ENCODE measurements around the gene NSG1. TPM values are rescaled to one million over a fixed set of nuclear protein-coding genes. Genes with fewer than 3 reads are reported as not detected.
A peak's percentile ranks its signal among the peaks of the same experiment; 100 is the strongest.

The NSG1 gene
- total and polyA plus RNA-seq, 2 of the 13 experiments (the other 11 are each of a cell fraction or from before 2014, with no cell fraction given): not detected

DNA sequence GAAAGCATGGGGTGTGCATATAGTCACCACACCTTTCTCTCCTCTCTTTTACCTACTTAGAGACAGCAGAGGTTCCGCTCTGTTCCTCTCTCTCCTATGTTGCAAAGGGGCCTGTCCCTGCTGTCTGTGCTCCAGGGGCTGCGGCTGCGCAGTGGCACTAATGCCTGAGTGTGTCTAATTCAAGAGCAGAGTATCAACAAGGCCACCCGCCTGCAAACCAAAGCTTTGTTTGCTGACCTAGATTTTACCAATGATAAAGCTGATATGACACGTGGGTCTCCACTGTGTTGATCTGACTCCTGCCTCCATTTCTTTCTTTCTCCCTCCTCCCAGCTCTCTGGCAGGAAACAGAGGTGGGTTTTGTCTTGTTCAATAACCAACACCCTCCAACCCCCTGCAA lies 74.9 kb downstream of the NSG1 start (continued):
- TF ChIP-seq NR2F2 (IDR thresholded peaks at IDR 0.05; ENCODE audit: borderline replicate concordance, low read depth) (no peak), KLF6 (CRISPR knock-in tag; IDR thresholded peaks at IDR 0.05) (no peak), STAG1 (CRISPR knock-in tag; IDR thresholded peaks at IDR 0.05) (no peak), NBN (conservative IDR thresholded peaks at IDR 0.05) (no peak), ZFP36L1 (CRISPR knock-in tag; IDR thresholded peaks at IDR 0.05) (no peak), JUNB (CRISPR knock-in tag; IDR thresholded peaks at IDR 0.05; ENCODE audit: borderline replicate concordance) (no peak), ZBTB1 (CRISPR knock-in tag; IDR thresholded peaks at IDR 0.05; ENCODE audit: borderline replicate concordance) (no peak), ZNF713 (CRISPR knock-in tag; IDR thresholded peaks at IDR 0.05) (no peak), ZNF20 (CRISPR knock-in tag; IDR thresholded peaks at IDR 0.05) (no peak), SUZ12 (IDR thresholded peaks at IDR 0.05; ENCODE audit: low read depth, low read length) (no peak), U2AF2 (IDR thresholded peaks at IDR 0.05; ENCODE audit: low read depth, low read length) (no peak), TCF12 (IDR thresholded peaks at IDR 0.05) (no peak), TCF12 (CRISPR knock-in tag; IDR thresholded peaks at IDR 0.05) (no peak), ZNF546 (CRISPR knock-in tag; conservative IDR thresholded peaks at IDR 0.05) (no peak), FOXJ3 (CRISPR knock-in tag; IDR thresholded peaks at IDR 0.05; ENCODE audit: borderline replicate concordance) (no peak), CREM (IDR thresholded peaks at IDR 0.05) (peak; percentile 25; the same call in 1 of the 2 replicates), CREM (CRISPR knock-in tag; IDR thresholded peaks at IDR 0.05) (no peak), KLF9 (CRISPR knock-in tag; IDR thresholded peaks at IDR 0.05; ENCODE audit: low read depth) (no peak), HMG20A (CRISPR knock-in tag; IDR thresholded peaks at IDR 0.05; ENCODE audit: borderline replicate concordance) (peak; percentile 88; the same call in 1 of the 2 replicates), GLI4 (CRISPR knock-in tag; IDR thresholded peaks at IDR 0.05; ENCODE audit: borderline replicate concordance) (no peak)
- TF ChIP-seq, protein P1, sequence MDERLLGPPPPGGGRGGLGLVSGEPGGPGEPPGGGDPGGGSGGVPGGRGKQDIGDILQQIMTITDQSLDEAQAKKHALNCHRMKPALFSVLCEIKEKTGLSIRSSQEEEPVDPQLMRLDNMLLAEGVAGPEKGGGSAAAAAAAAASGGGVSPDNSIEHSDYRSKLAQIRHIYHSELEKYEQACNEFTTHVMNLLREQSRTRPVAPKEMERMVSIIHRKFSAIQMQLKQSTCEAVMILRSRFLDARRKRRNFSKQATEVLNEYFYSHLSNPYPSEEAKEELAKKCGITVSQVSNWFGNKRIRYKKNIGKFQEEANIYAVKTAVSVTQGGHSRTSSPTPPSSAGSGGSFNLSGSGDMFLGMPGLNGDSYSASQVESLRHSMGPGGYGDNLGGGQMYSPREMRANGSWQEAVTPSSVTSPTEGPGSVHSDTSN (CRISPR knock-in tag; IDR thresholded peaks at IDR 0.05): no peak
- TF ChIP-seq, protein P2, sequence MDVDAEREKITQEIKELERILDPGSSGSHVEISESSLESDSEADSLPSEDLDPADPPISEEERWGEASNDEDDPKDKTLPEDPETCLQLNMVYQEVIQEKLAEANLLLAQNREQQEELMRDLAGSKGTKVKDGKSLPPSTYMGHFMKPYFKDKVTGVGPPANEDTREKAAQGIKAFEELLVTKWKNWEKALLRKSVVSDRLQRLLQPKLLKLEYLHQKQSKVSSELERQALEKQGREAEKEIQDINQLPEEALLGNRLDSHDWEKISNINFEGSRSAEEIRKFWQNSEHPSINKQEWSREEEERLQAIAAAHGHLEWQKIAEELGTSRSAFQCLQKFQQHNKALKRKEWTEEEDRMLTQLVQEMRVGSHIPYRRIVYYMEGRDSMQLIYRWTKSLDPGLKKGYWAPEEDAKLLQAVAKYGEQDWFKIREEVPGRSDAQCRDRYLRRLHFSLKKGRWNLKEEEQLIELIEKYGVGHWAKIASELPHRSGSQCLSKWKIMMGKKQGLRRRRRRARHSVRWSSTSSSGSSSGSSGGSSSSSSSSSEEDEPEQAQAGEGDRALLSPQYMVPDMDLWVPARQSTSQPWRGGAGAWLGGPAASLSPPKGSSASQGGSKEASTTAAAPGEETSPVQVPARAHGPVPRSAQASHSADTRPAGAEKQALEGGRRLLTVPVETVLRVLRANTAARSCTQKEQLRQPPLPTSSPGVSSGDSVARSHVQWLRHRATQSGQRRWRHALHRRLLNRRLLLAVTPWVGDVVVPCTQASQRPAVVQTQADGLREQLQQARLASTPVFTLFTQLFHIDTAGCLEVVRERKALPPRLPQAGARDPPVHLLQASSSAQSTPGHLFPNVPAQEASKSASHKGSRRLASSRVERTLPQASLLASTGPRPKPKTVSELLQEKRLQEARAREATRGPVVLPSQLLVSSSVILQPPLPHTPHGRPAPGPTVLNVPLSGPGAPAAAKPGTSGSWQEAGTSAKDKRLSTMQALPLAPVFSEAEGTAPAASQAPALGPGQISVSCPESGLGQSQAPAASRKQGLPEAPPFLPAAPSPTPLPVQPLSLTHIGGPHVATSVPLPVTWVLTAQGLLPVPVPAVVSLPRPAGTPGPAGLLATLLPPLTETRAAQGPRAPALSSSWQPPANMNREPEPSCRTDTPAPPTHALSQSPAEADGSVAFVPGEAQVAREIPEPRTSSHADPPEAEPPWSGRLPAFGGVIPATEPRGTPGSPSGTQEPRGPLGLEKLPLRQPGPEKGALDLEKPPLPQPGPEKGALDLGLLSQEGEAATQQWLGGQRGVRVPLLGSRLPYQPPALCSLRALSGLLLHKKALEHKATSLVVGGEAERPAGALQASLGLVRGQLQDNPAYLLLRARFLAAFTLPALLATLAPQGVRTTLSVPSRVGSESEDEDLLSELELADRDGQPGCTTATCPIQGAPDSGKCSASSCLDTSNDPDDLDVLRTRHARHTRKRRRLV (CRISPR knock-in tag; IDR thresholded peaks at IDR 0.05): no peak
- TF ChIP-seq, protein P3, sequence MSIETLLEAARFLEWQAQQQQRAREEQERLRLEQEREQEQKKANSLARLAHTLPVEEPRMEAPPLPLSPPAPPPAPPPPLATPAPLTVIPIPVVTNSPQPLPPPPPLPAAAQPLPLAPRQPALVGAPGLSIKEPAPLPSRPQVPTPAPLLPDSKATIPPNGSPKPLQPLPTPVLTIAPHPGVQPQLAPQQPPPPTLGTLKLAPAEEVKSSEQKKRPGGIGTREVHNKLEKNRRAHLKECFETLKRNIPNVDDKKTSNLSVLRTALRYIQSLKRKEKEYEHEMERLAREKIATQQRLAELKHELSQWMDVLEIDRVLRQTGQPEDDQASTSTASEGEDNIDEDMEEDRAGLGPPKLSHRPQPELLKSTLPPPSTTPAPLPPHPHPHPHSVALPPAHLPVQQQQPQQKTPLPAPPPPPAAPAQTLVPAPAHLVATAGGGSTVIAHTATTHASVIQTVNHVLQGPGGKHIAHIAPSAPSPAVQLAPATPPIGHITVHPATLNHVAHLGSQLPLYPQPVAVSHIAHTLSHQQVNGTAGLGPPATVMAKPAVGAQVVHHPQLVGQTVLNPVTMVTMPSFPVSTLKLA (IDR thresholded peaks at IDR 0.05): peak; percentile 71
- TF ChIP-seq, protein P4, sequence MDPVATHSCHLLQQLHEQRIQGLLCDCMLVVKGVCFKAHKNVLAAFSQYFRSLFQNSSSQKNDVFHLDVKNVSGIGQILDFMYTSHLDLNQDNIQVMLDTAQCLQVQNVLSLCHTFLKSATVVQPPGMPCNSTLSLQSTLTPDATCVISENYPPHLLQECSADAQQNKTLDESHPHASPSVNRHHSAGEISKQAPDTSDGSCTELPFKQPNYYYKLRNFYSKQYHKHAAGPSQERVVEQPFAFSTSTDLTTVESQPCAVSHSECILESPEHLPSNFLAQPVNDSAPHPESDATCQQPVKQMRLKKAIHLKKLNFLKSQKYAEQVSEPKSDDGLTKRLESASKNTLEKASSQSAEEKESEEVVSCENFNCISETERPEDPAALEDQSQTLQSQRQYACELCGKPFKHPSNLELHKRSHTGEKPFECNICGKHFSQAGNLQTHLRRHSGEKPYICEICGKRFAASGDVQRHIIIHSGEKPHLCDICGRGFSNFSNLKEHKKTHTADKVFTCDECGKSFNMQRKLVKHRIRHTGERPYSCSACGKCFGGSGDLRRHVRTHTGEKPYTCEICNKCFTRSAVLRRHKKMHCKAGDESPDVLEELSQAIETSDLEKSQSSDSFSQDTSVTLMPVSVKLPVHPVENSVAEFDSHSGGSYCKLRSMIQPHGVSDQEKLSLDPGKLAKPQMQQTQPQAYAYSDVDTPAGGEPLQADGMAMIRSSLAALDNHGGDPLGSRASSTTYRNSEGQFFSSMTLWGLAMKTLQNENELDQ (CRISPR knock-in tag; IDR thresholded peaks at IDR 0.05; ENCODE audit: borderline replicate concordance): no peak

Measured in HepG2 (cell line).